Chondrocyte (in vitro differentiated cells): ENCODE results near the gene CLPTM1L. TPM values are rescaled to one million over a fixed set of nuclear protein-coding genes. Genes with fewer than 3 reads are reported as not detected.

ENCODE experiments used
- DNase-seq: peaks from one replicate; pipeline ENCODE4 v3.0.0; 2021; ENCODE audit warnings: mixed read lengths, low spot score
- H3K27ac Mint-ChIP-seq: one replicate; pipeline ENCODE4 v1.8.0; 2021; ENCODE audit warnings: mild to moderate bottlenecking, moderate library complexity, mixed read lengths; ENCODE audit not compliant: unreplicated experiment
- H3K27me3 Mint-ChIP-seq: 2 replicates; pipeline ENCODE4 v1.8.0; 2021; ENCODE audit warnings: low read depth, mixed read lengths
- H3K36me3 Mint-ChIP-seq: 2 replicates; pipeline ENCODE4 v1.8.0; 2021; ENCODE audit warnings: low read depth, mixed read lengths
- H3K4me1 Mint-ChIP-seq: 2 replicates; pipeline ENCODE4 v1.8.0; 2021; ENCODE audit warnings: low read depth, mild to moderate bottlenecking, mixed read lengths
- H3K4me3 Mint-ChIP-seq: one replicate; pipeline ENCODE4 v1.8.0; 2021; ENCODE audit warnings: mild to moderate bottlenecking, moderate library complexity, mixed read lengths; ENCODE audit not compliant: unreplicated experiment
- H3K9me3 Mint-ChIP-seq: 2 replicates; pipeline ENCODE4 v1.8.0; 2021; ENCODE audit warnings: low read depth, mixed read lengths
- total RNA-seq: library from RNA; stranded (reverse); gene quantifications from 3 replicates; pipeline ENCODE4 v1.2.1, GENCODE V29; 2021
- TF ChIP-seq, protein P1 (sequence below): fragments of 200-600 bp; sonication (generic); IDR thresholded peaks from 2 replicates; pipeline ENCODE4 v1.5.0; 2021; ENCODE audit warnings: antibody characterized with exemption, mild to moderate bottlenecking, moderate library complexity

The CLPTM1L gene
- total RNA-seq, 1 donor from 2014 or later, result 81.6 TPM

DNA sequence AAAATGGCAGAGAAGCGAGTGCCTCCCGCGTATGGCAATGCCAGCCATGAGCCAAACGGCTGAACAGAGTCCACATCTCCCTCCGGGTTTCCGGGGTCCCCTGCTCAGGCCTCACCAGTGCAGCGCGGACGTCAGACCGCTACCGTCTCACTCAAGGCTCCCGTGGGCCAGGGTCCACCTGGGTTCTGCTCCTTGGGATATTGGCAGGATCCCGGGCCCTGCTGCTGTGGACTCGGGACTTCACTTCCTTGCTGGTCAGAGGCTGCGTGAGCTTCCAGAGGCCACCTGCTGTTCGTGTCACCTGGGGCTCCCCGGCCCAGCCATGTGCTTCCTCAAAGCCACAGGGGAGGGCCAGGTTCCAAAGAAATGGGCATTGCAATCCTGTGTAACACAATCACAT lies 38.4 kb upstream of the CLPTM1L start:
- H3K36me3 Mint-ChIP-seq, result no peaks in the 10 kb centered on the region
- TF ChIP-seq, protein P1, sequence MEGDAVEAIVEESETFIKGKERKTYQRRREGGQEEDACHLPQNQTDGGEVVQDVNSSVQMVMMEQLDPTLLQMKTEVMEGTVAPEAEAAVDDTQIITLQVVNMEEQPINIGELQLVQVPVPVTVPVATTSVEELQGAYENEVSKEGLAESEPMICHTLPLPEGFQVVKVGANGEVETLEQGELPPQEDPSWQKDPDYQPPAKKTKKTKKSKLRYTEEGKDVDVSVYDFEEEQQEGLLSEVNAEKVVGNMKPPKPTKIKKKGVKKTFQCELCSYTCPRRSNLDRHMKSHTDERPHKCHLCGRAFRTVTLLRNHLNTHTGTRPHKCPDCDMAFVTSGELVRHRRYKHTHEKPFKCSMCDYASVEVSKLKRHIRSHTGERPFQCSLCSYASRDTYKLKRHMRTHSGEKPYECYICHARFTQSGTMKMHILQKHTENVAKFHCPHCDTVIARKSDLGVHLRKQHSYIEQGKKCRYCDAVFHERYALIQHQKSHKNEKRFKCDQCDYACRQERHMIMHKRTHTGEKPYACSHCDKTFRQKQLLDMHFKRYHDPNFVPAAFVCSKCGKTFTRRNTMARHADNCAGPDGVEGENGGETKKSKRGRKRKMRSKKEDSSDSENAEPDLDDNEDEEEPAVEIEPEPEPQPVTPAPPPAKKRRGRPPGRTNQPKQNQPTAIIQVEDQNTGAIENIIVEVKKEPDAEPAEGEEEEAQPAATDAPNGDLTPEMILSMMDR, result no peak
- no peak overlapping the region for H3K4me3 Mint-ChIP-seq
- H3K4me1 Mint-ChIP-seq, result peaks cover 18% of the 10 kb centered on the region
- H3K27ac Mint-ChIP-seq, result no peak overlapping the region
- H3K27me3 Mint-ChIP-seq, result peaks cover 65% of the 10 kb centered on the region
- H3K9me3 Mint-ChIP-seq, result peaks cover 3% of the 10 kb centered on the region
- DNase-seq, result no peak

DNA sequence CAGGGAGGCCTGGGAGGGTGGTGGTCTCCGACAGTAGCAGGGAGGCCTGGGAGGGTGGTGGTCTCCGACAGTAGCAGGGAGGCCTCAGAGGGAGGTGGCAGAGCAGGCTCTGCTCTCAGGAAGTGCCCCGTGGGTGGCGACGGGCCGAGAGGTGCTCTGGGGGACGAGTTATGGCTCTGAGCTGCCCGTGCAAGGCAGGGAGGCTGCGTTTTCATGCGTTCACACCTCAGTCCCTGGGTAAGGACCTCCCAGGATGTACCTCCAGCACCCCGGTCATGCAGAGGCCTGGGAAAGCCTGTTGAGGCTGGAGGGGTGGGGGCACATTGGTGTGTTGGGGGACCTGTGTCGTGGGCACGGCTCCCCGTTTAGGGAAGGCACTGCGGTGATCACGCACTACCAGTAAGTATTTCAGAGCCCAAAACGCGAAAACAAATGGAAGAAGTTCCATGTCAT lies 37.4 kb upstream of the CLPTM1L start:
- no peaks in the 10 kb centered on the region for H3K36me3 Mint-ChIP-seq
- H3K4me3 Mint-ChIP-seq, result no peak overlapping the region
- TF ChIP-seq, protein P1, result no peak
- no peak for DNase-seq
- H3K4me1 Mint-ChIP-seq, result peaks cover 18% of the 10 kb centered on the region
- peaks cover 63% of the 10 kb centered on the region for H3K27me3 Mint-ChIP-seq
- H3K27ac Mint-ChIP-seq, result no peak overlapping the region
- H3K9me3 Mint-ChIP-seq, result no peaks in the 10 kb centered on the region

DNA sequence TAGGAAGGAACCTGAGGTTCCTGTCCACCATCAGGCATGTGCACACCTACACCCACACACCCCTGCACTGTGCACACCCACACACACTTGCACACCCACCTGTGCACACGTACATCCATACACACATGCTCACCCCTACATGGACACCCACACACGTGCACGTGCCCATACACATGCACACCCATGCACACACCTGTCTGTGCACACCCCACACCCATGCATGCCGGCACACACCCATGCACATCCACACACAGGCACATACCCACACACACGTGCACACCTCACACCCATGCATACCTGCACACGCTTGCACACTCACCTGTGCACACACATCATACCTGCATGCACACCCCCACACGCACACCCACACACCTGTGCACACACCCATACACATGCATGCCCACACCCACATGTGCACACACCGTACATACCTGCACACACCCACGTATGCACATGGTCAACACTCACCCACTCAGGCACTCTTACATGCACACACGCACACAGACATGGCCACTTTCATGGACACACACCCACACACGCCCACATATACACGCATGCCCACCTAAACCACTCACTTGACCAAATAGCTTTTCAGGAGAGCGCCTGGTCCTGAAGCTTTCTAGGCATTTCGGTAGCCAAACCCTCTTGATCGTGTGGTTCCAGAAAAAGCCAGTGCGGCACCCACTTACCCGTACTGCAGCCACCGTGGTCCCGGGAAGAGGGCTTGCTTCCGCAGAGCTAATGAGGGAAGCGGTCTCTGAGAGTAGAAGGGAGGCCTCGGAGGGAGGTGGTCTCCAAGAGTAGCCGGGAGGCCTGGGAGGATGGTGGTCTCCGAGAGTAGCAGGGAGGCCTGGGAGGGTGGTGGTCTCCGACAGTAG lies 36.7 kb upstream of the CLPTM1L start:
- no peak overlapping the region for H3K4me3 Mint-ChIP-seq

DNA sequence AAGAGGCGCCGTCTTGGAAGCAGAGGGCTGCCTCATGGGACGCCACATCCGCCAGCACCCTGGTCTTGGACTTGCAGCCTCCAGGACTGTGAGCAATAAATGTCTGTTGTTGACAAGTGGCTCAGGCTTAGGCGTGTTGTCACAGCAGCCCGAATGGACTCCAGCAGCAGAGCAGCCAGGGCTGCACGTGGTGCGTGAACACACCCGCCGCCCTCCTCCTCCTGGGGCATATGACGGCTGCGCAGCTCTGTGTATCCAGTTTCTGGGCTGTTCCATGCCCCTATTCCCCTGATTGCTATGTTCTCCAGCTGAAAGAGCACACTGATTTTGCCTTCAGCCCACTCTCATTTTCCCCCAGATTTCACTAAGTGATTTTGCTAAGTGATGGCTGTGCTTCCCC lies 36.0 kb upstream of the CLPTM1L start:
- peaks cover 7% of the 10 kb centered on the region for H3K4me1 Mint-ChIP-seq
- no peak overlapping the region for H3K4me3 Mint-ChIP-seq
- H3K9me3 Mint-ChIP-seq, result no peaks in the 10 kb centered on the region
- no peak overlapping the region for H3K27ac Mint-ChIP-seq
- TF ChIP-seq, protein P1, result no peak
- peaks cover 60% of the 10 kb centered on the region for H3K27me3 Mint-ChIP-seq
- DNase-seq, result no peak
- H3K36me3 Mint-ChIP-seq, result no peaks in the 10 kb centered on the region

More for the DNA sequence above, 36.7 kb upstream of the CLPTM1L start:
- TF ChIP-seq, protein P1, result no peak
- peaks cover 57% of the 10 kb centered on the region for H3K27me3 Mint-ChIP-seq
- H3K36me3 Mint-ChIP-seq, result no peaks in the 10 kb centered on the region
- peaks cover 13% of the 10 kb centered on the region for H3K4me1 Mint-ChIP-seq
- no peak overlapping the region for H3K27ac Mint-ChIP-seq
- no peak for DNase-seq
- no peaks in the 10 kb centered on the region for H3K9me3 Mint-ChIP-seq

DNA sequence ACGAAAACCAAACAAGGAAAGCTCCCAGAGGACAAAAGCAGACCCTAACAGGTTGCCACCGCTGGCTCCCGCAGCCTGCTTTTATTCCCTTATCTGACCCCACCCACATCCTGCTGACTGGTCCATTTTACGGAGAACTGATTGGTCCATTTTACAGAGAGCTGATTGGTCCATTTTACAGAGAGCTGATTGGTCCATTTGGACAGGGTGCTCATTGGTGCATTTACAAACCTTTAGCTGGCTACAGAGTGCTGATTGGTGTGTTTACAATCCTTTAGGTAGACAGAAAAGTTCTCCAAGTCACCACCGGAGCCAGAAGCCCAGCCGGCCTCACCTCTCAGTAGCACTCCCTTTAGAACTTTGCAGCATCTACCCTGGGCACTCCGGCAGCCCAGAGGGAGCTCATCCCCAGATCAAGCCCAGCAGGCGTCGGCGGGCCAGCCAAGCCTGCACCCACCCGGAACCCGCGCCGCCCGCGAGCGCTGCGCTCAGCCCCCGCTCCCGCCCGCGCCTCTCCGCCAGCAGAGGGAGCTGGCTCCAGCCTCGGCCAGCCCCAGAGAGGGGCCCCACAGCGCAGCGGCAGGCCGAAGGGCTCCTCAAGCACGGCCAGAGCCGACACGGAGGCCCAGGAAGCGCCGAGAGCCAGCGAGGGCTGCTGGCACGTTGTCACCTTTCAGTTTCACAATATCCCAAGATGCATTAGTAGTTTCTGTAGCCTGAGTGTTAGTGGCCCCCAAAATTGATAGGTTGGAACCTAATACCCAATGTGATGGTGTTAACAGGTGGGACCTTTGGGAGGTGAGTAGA lies 35.3 kb upstream of the CLPTM1L start:
- Mint-ChIP-seq H3K27ac (no peak overlapping the region), H3K27me3 (peaks cover 58% of the 10 kb centered on the region), H3K36me3 (no peaks in the 10 kb centered on the region), H3K4me3 (no peak overlapping the region), H3K4me1 (peaks cover 2% of the 10 kb centered on the region), H3K9me3 (no peaks in the 10 kb centered on the region)
- DNase-seq, result no peak
- TF ChIP-seq, protein P1, result peak; percentile 90
